GM15510 (cell line): ENCODE data around the gene SPACA9.

Experiments
- POLR2A ChIP-seq: IDR thresholded peaks from 3 replicates; pipeline ENCODE4 v1.6.1; 2011; ENCODE audit warnings: borderline replicate concordance; ENCODE audit not compliant: insufficient read length; ENCODE audit errors: extremely low read depth

The SPACA9 gene

GRCh38 chr9:132854832-132855231, 23.9 kb upstream of the SPACA9 start:
- TF ChIP-seq POLR2A: no peak

GRCh38 chr9:132855904-132856303, 22.8 kb upstream of the SPACA9 start:
- no peak for TF ChIP-seq POLR2A

GRCh38 chr9:132857031-132857430, 21.7 kb upstream of the SPACA9 start:
- TF ChIP-seq POLR2A: no peak

- TF ChIP-seq POLR2A: no peak
These were observed 20.9 kb upstream of the SPACA9 start for GRCh38 chr9:132857616-132858342.

- no peak for TF ChIP-seq POLR2A
These were observed 19.9 kb upstream of the SPACA9 start for GRCh38 chr9:132858751-132859150.

GRCh38 chr9:132861666-132862065, 17.0 kb upstream of the SPACA9 start:
- no peak for TF ChIP-seq POLR2A

GRCh38 chr9:132862533-132862932, 16.2 kb upstream of the SPACA9 start:
- no peak for TF ChIP-seq POLR2A

- no peak for TF ChIP-seq POLR2A
These were observed 15.6 kb upstream of the SPACA9 start for GRCh38 chr9:132863096-132863495.

GRCh38 chr9:132864277-132864676, 14.4 kb upstream of the SPACA9 start:
- no peak for TF ChIP-seq POLR2A

- no peak for TF ChIP-seq POLR2A
These were observed 14.0 kb upstream of the SPACA9 start for GRCh38 chr9:132864691-132865090.

GRCh38 chr9:132866898-132867297, 11.8 kb upstream of the SPACA9 start:
- no peak for TF ChIP-seq POLR2A

- TF ChIP-seq POLR2A: no peak
These were observed 9.4 kb upstream of the SPACA9 start for GRCh38 chr9:132869266-132869665.

- no peak for TF ChIP-seq POLR2A
These were observed 5.3 kb upstream of the SPACA9 start for GRCh38 chr9:132873403-132873802.

GRCh38 chr9:132875159-132875558, 3.5 kb upstream of the SPACA9 start:
- no peak for TF ChIP-seq POLR2A

GRCh38 chr9:132876849-132877248, 1.8 kb upstream of the SPACA9 start:
- no peak for TF ChIP-seq POLR2A

GRCh38 chr9:132877458-132877823, 1.3 kb upstream of the SPACA9 start:
- TF ChIP-seq POLR2A: no peak
